NCI-H82 treated with DMSO at 0.1 percent for 48 hours (cell line): ENCODE data around the gene PDE4D.
"Not testable (repeated sequence)": the region's sequence is repeated elsewhere in the genome, so short reads cannot be mapped to it uniquely, and the experiment has no call there.

Source experiments
- DNase-seq: peaks from one replicate; lab custom pipeline; 2025; ENCODE audit not compliant: unreplicated experiment; lab: John Stamatoyannopoulos, UW

PDE4D gene

GRCh38 chr5:59312223-59312622 lies 581.3 kb downstream of the PDE4D start:
- DNase-seq, result no peak

- DNase-seq, result not testable (repeated sequence)
These were observed 584.8 kb downstream of the PDE4D start for GRCh38 chr5:59308685-59309084.

GRCh38 chr5:59303289-59303716 lies 590.2 kb downstream of the PDE4D start:
- DNase-seq, result not testable (repeated sequence)

- DNase-seq, result not testable (repeated sequence)
These were observed 591.0 kb downstream of the PDE4D start for GRCh38 chr5:59302509-59302908.

- no peak for DNase-seq
These were observed 591.8 kb downstream of the PDE4D start for GRCh38 chr5:59301727-59302126.

GRCh38 chr5:59300930-59301329 lies 592.6 kb downstream of the PDE4D start:
- no peak for DNase-seq

- no peak for DNase-seq
These were observed 594.5 kb downstream of the PDE4D start for GRCh38 chr5:59299006-59299405.

GRCh38 chr5:59296317-59297264 lies 596.9 kb downstream of the PDE4D start:
- DNase-seq, result peak; percentile 59

- DNase-seq, result no peak
These were observed 599.8 kb downstream of the PDE4D start for GRCh38 chr5:59293700-59294099.

- no peak for DNase-seq
These were observed 601.6 kb downstream of the PDE4D start for GRCh38 chr5:59291941-59292340.

GRCh38 chr5:59287884-59288283 lies 605.6 kb downstream of the PDE4D start:
- no peak for DNase-seq

- DNase-seq, result no peak
These were observed 606.2 kb downstream of the PDE4D start for GRCh38 chr5:59287361-59287760.

- DNase-seq, result no peak
These were observed 607.0 kb downstream of the PDE4D start for GRCh38 chr5:59286510-59286909.

- no peak for DNase-seq
These were observed 608.1 kb downstream of the PDE4D start for GRCh38 chr5:59285300-59286016.

- DNase-seq, result no peak
These were observed 610.8 kb downstream of the PDE4D start for GRCh38 chr5:59282726-59283125.

- no peak for DNase-seq
These were observed 613.5 kb downstream of the PDE4D start for GRCh38 chr5:59279979-59280378.

- DNase-seq, result no peak
These were observed 616.6 kb downstream of the PDE4D start for GRCh38 chr5:59276917-59277372.

- no peak for DNase-seq
These were observed 617.2 kb downstream of the PDE4D start for GRCh38 chr5:59276325-59276675.

- DNase-seq, result no peak
These were observed 617.8 kb downstream of the PDE4D start for GRCh38 chr5:59275510-59276324.

- DNase-seq, result no peak
These were observed 618.4 kb downstream of the PDE4D start for GRCh38 chr5:59275170-59275509.

GRCh38 chr5:59274106-59274636 lies 619.4 kb downstream of the PDE4D start:
- DNase-seq, result no peak
